Colonic mucosa (tissue), 4 donors: ENCODE results near the gene SPSB4. TPM values are rescaled to one million over a fixed set of nuclear protein-coding genes. Genes with fewer than 3 reads are reported as not detected.

Source experiments
- DNase-seq: peaks from one replicate; pipeline ENCODE4 v3.0.0-alpha.2; 2020
- H3K27ac ChIP-seq: fragments of 200-600 bp; one replicate; pipeline ENCODE4 v1.8.0; 2021
- H3K27me3 ChIP-seq: fragments of 200-600 bp; one replicate; pipeline ENCODE4 v1.8.0; 2021
- H3K36me3 ChIP-seq: fragments of 200-600 bp; one replicate; pipeline ENCODE4 v1.8.0; 2021
- H3K4me1 ChIP-seq: fragments of 200-600 bp; one replicate; pipeline ENCODE4 v1.8.0; 2021; ENCODE audit warnings: mild to moderate bottlenecking
- H3K4me3 ChIP-seq: fragments of 200-600 bp; one replicate; pipeline ENCODE4 v1.8.0; 2021
- H3K9ac ChIP-seq, 2 donors: one replicate each; pipeline ENCODE4 v1.7.0; 2013; ENCODE audit warnings: control low read depth in 2 of 2, low read depth in 2 of 2, low read length in 2 of 2
- H3K9me3 ChIP-seq: fragments of 200-600 bp; one replicate; pipeline ENCODE4 v1.8.0; 2021
- intact Hi-C: fragments of 100-400 bp; cut with DNase I; formaldehyde crosslinking; loops from one replicate; pipeline ENCODE4 v1.14.1; 2022
- total RNA-seq, 2 donors: library from RNA; stranded (reverse); fragmentation: NEBNext Ultra II Directional in 1 of 2; extraction: Animal tissue kit (Norgen Biotek cat#: 25700) in 1 of 2; gene quantifications; one replicate each; pipeline ENCODE4 v1.2.1, GENCODE V29; 2021
- TF ChIP-seq, protein P1 (sequence below): fragments of 200-600 bp; IDR thresholded peaks from one replicate; pipeline ENCODE4 v1.8.0; 2022; ENCODE audit warnings: antibody characterized with exemption, mild to moderate bottlenecking
- donor health status: healthy.
- donor health status: DM: no; HTN: no; CAD: no.
- donor health status: DM: no; HTN: no; CAD: no.

Gene SPSB4
- total RNA-seq, 2 donors from 2014 or later, result not detected

DNA sequence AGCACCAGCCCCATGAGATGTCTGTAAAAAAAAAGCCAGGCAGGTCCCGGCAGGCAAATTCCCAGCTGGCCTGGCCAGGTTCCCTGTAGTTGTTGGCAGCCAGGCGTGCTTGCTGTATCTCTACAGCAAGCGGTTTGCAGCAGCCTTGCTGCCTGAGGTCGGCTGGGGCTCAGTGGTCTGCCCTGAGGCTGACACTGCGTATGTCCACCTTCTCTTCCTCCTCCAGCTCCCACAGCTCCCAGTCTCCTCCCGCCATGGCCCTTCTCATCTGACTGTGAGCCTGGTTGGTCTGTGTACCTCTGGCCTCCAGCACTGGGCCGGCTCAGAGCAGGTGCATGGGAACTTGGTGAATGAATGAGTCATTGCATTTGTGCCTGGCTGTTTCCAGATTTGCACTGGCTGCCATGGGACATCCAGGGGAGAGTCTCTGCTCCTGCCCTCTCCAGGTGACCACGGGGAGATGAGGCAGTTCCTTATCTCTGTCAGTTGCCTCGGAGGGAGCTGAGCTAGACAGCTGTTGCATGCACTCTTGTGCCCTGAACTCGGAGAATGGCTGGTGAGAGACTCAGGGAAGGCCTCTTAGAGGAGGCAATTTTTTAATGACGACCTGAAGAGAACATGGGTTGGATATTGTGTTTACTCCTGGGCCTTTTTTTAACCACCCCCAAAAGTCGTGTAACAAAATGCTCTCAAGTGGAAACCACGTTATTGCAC is 43.0 kb downstream of the SPSB4 start:
- Histone ChIP-seq H3K9me3 (no peaks in the 10 kb centered on the region), H3K4me1 (no peaks in the 10 kb centered on the region), H3K27ac (no peak overlapping the region), H3K9ac (no peak overlapping the region), H3K27me3 (no peaks in the 10 kb centered on the region), H3K36me3 (no peaks in the 10 kb centered on the region), H3K4me3 (no peak overlapping the region)
- TF ChIP-seq, protein P1, sequence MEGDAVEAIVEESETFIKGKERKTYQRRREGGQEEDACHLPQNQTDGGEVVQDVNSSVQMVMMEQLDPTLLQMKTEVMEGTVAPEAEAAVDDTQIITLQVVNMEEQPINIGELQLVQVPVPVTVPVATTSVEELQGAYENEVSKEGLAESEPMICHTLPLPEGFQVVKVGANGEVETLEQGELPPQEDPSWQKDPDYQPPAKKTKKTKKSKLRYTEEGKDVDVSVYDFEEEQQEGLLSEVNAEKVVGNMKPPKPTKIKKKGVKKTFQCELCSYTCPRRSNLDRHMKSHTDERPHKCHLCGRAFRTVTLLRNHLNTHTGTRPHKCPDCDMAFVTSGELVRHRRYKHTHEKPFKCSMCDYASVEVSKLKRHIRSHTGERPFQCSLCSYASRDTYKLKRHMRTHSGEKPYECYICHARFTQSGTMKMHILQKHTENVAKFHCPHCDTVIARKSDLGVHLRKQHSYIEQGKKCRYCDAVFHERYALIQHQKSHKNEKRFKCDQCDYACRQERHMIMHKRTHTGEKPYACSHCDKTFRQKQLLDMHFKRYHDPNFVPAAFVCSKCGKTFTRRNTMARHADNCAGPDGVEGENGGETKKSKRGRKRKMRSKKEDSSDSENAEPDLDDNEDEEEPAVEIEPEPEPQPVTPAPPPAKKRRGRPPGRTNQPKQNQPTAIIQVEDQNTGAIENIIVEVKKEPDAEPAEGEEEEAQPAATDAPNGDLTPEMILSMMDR, result no peak
- DNase-seq, result no peak
- intact Hi-C loops, result no loop called here

GRCh38 chr3:141094790-141095545 is 43.8 kb downstream of the SPSB4 start:
- no peaks in the 10 kb centered on the region for H3K9me3 ChIP-seq
- no peaks in the 10 kb centered on the region for H3K27me3 ChIP-seq
- no peak overlapping the region for H3K4me3 ChIP-seq
- no peak overlapping the region for H3K9ac ChIP-seq
- H3K4me1 ChIP-seq, result no peaks in the 10 kb centered on the region
- H3K36me3 ChIP-seq, result no peaks in the 10 kb centered on the region
- TF ChIP-seq, protein P1, result no peak
- DNase-seq, result peak; percentile 40
- intact Hi-C loops, result no loop called here
- H3K27ac ChIP-seq, result no peak overlapping the region

GRCh38 chr3:141095546-141095937 is 44.4 kb downstream of the SPSB4 start:
- no peak overlapping the region for H3K27ac ChIP-seq
- no peaks in the 10 kb centered on the region for H3K27me3 ChIP-seq
- H3K4me3 ChIP-seq, result no peak overlapping the region
- no peak for DNase-seq
- no peaks in the 10 kb centered on the region for H3K9me3 ChIP-seq
- no peaks in the 10 kb centered on the region for H3K4me1 ChIP-seq
- no peaks in the 10 kb centered on the region for H3K36me3 ChIP-seq
- TF ChIP-seq, protein P1, result no peak
- H3K9ac ChIP-seq, result no peak overlapping the region
- intact Hi-C loops, result no loop called here

- DNase-seq, result no peak
- Histone ChIP-seq H3K27ac (no peak overlapping the region), H3K4me1 (no peaks in the 10 kb centered on the region), H3K9me3 (no peaks in the 10 kb centered on the region), H3K4me3 (no peak overlapping the region), H3K9ac (no peak overlapping the region), H3K27me3 (no peaks in the 10 kb centered on the region), H3K36me3 (no peaks in the 10 kb centered on the region)
- TF ChIP-seq, protein P1, result no peak
- intact Hi-C loops, result no loop called here
Measured at GRCh38 chr3:141096164-141096563, 45.0 kb downstream of the SPSB4 start.

DNA sequence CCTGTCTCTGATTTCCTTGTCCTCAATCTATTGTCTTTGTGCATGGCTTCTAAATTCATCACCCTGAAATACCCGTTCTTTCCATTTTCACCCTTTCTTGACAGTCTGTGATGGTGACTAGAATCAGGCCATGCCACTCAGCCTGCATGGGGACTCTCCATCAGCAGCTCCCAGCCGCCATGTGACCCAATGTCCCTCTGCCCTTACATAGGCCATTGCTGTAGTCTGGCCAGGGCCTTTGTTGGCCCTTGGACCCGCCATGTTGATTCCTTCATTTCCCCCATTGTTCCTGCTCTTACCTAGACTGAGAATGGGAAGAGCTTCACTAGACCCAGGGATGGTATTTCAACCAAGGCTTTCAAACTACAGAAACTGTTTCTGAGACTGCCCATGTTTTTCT is 45.8 kb downstream of the SPSB4 start:
- Histone ChIP-seq H3K4me1 (no peaks in the 10 kb centered on the region), H3K4me3 (no peak overlapping the region), H3K27ac (no peak overlapping the region), H3K36me3 (no peaks in the 10 kb centered on the region), H3K9ac (no peak overlapping the region), H3K27me3 (no peaks in the 10 kb centered on the region), H3K9me3 (no peaks in the 10 kb centered on the region)
- TF ChIP-seq, protein P1, result no peak
- intact Hi-C loops, result no loop called here
- no peak for DNase-seq
